Aorta (tissue), 5 donors: ENCODE data around the gene TTPAL. TPM values are rescaled to one million over a fixed set of nuclear protein-coding genes. Genes with fewer than 3 reads are reported as not detected.
A peak's percentile ranks its signal among the peaks of the same experiment; 100 is the strongest.

Experiments
- ATAC-seq: fragments of 200-7000 bp; cut with Tn5 transposase; one replicate; pipeline ENCODE4 v1.9.1; 2022; ENCODE audit warnings: moderate library complexity; ENCODE audit not compliant: low FRiP score
- DNase-seq, 2 donors: peaks; one replicate each; pipeline ENCODE4 v3.0.0-alpha.2; 2020
- H3K27ac ChIP-seq, 2 donors: one replicate each; pipeline ENCODE4 v1.5.1; 2013; ENCODE audit warnings: low read length in 2 of 2, mild to moderate bottlenecking in 2 of 2, moderate library complexity in 2 of 2, control low read depth in 1 of 2, inconsistent platforms in 1 of 2, low read depth in 1 of 2
- H3K27me3 ChIP-seq, 2 donors: one replicate each; pipeline ENCODE4 v1.6.1; 2013; ENCODE audit warnings: control low read depth in 1 of 2, low read length in 1 of 2, mild to moderate bottlenecking in 1 of 2, moderate library complexity in 1 of 2; ENCODE audit not compliant: insufficient read depth in 2 of 2, control insufficient read depth in 1 of 2
- H3K36me3 ChIP-seq, 2 donors: one replicate each; pipeline ENCODE4 v1.6.1; 2013; ENCODE audit warnings: control low read depth in 1 of 2, low read length in 1 of 2, mild to moderate bottlenecking in 1 of 2; ENCODE audit not compliant: insufficient read depth in 2 of 2, control insufficient read depth in 1 of 2
- H3K4me1 ChIP-seq, 2 donors: one replicate each; pipeline ENCODE4 v1.6.1; 2013; ENCODE audit warnings: low read length in 2 of 2, control low read depth in 1 of 2, mild to moderate bottlenecking in 1 of 2, moderate library complexity in 1 of 2; ENCODE audit not compliant: insufficient read depth in 2 of 2, control insufficient read depth in 1 of 2
- H3K4me3 ChIP-seq, 2 donors: one replicate each; pipeline ENCODE4 v1.5.1; 2013; ENCODE audit warnings: low read length in 2 of 2, control low read depth in 1 of 2, mild to moderate bottlenecking in 1 of 2
- H3K9me3 ChIP-seq: one replicate; pipeline ENCODE4 v1.6.1; 2013; ENCODE audit warnings: mild to moderate bottlenecking, low read length; ENCODE audit not compliant: control insufficient read depth
- whole genome bisulfite sequencing, 2 donors: extraction: QIAGEN DNeasy Blood & Tissue Kit; methylation state at CpG; one replicate each; pipeline ENCODE4 v1.1.7; 2013; 5-methylcytosine and 5-hydroxymethylcytosine counted together
- intact Hi-C, 2 donors: fragments of 100-400 bp; cut with DNase I; formaldehyde crosslinking; loops; one replicate each; pipeline versions ENCODE4 v1.14.2 to v1.15.0; 2022
- polyA plus RNA-seq, 2 donors: library from polyadenylated mRNA; stranded (reverse); fragments of 200-250 nt; gene quantifications; one replicate each; pipeline ENCODE4 v1.2.3, GENCODE V29; 2013
- total RNA-seq, 2 donors: library from RNA; stranded (reverse); fragmentation: NEBNext Ultra II Directional; extraction: Animal tissue kit (Norgen Biotek cat#: 25700); gene quantifications; one replicate each; pipeline ENCODE4 v1.2.1, GENCODE V29; 2021
- donor health status: healthy with polysubstance abuse.
- donor health status: Bipolar disorder and iron deficiency.
- donor health status: DM: no; HTN: no; CAD: no.
- donor health status: DM: no; HTN: no; CAD: no.
- donor health status: DM: yes; HTN: yes; CAD: no.

TTPAL gene
- total and polyA plus RNA-seq, 4 donors, result 1.8 to 11.8 (median 5.9) TPM

GRCh38 chr20:44495257-44495656, 19.6 kb downstream of the TTPAL start:
- peak; percentile 31 for ATAC-seq
- no peak for DNase-seq
- Histone ChIP-seq H3K27me3 (no peaks in the 10 kb centered on the region), H3K9me3 (no peaks in the 10 kb centered on the region), H3K4me3 (no peak overlapping the region), H3K36me3 (peaks cover 0 to under 1% of the 10 kb centered on the region in 2 donors), H3K4me1 (peaks cover 2 to 3% of the 10 kb centered on the region in 2 donors), H3K27ac (peak overlapping the region; percentile 22 to 90)
- 77 to 89% methylated on average over 1 of the region's 1 CpG for WGBS, 2 donors
- intact Hi-C loops, result no loop called here

GRCh38 chr20:44495802-44496481, 20.3 kb downstream of the TTPAL start:
- WGBS, 2 donors, result 88 to 94% methylated on average over 3 of the region's 3 CpGs
- Histone ChIP-seq H3K27ac (peak overlapping the region; percentile 37 to 73), H3K4me3 (no peak overlapping the region), H3K36me3 (peaks cover 0 to 1% of the 10 kb centered on the region in 2 donors), H3K27me3 (no peaks in the 10 kb centered on the region), H3K4me1 (peaks cover 2 to 3% of the 10 kb centered on the region in 2 donors), H3K9me3 (no peaks in the 10 kb centered on the region)
- DNase-seq, result no peak
- intact Hi-C loops, result no loop called here
- no peak for ATAC-seq

GRCh38 chr20:44496976-44497375, 21.3 kb downstream of the TTPAL start:
- peaks cover 0 to 3% of the 10 kb centered on the region in 2 donors for H3K36me3 ChIP-seq
- H3K4me3 ChIP-seq, result no peak overlapping the region
- H3K27ac ChIP-seq, result no peak overlapping the region
- DNase-seq (no peak), ATAC-seq (no peak)
- intact Hi-C loops, result no loop called here
- no peaks in the 10 kb centered on the region for H3K27me3 ChIP-seq
- H3K9me3 ChIP-seq, result no peaks in the 10 kb centered on the region
- H3K4me1 ChIP-seq, result peaks cover 2 to 3% of the 10 kb centered on the region in 2 donors
- WGBS, 2 donors, result 90 to 92% methylated on average over 3 of the region's 3 CpGs

DNA sequence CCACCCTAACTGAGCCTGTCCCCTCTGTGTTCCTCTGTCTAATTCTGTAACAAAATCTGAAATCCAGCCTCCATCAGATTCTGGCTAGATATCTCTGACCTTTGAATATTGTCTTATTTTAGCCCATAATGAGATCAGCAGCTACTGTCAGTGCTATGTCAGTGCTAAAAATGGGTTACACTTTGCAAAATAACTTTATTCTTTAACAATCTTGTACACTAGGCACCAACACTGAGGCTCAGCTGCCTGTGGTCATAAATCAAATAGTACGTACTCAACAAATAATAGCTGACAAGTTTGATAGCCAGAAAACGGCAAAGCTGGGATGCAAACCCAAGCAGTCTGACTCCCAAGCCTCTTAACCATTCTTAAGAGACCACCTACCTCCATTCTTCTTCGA, 22.1 kb downstream of the TTPAL start:
- H3K9me3 ChIP-seq, result no peaks in the 10 kb centered on the region
- H3K36me3 ChIP-seq, result peaks cover 0 to 9% of the 10 kb centered on the region in 2 donors
- intact Hi-C loops, result no loop called here
- H3K4me3 ChIP-seq, result no peak overlapping the region
- DNase-seq (no peak), ATAC-seq (no peak)
- H3K27me3 ChIP-seq, result no peaks in the 10 kb centered on the region
- H3K27ac ChIP-seq, result no peak overlapping the region
- peaks cover 2 to 3% of the 10 kb centered on the region in 2 donors for H3K4me1 ChIP-seq
- 39 to 44% methylated on average over 3 of the region's 3 CpGs for WGBS, 2 donors

DNA sequence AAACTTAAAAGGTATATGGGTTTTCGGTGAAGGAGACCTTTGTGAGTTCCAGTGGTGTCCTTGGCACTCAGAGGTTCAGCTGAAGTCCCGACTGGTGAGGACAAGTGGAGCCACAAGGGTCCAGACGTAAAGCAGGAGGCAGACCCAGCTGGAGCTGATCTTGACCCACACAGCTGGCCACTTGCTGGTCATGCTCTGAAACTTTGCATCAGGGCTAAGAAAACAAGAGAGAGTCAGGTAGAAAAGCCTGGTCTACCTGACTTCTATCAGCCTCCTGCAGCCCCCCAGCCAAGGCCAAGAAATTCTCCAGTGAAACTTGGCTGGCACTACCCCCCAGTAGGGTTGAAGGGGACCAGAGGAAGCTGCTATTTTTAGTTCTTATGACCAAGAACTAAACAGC, 24.5 kb downstream of the TTPAL start:
- WGBS, 2 donors, result 80 to 81% methylated on average over 3 of the region's 3 CpGs
- Histone ChIP-seq H3K9me3 (no peaks in the 10 kb centered on the region), H3K4me1 (peaks cover 0 to under 1% of the 10 kb centered on the region in 2 donors), H3K27me3 (no peaks in the 10 kb centered on the region), H3K4me3 (no peak overlapping the region), H3K36me3 (peaks cover 0 to 11% of the 10 kb centered on the region in 2 donors), H3K27ac (no peak overlapping the region)
- ATAC-seq (no peak), DNase-seq (no peak)
- intact Hi-C loops, result no loop called here

DNA sequence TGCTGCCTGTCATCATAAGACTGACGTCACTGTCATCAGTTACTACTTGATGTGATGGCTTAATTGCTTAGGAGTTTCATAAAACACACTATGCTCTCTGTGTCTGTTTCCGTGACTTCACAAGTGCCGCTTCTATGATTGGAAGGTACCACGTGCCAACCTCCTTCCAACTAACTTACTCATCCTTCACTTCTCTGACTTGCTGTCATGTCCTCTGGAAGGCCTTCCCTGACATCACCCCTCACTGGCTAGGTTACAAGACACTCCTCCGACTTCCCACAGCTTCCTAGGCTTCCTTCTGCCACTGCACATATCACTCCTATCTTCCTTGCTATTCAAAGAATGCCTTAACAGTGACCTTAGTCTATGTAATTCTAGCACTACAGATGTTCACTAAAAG, 25.8 kb downstream of the TTPAL start:
- ATAC-seq (no peak), DNase-seq (no peak)
- no peak overlapping the region for H3K27ac ChIP-seq
- peaks cover 0 to 11% of the 10 kb centered on the region in 2 donors for H3K36me3 ChIP-seq
- WGBS, 2 donors, result 85 to 89% methylated on average over 5 of the region's 5 CpGs
- H3K9me3 ChIP-seq, result no peaks in the 10 kb centered on the region
- H3K27me3 ChIP-seq, result no peaks in the 10 kb centered on the region
- no peak overlapping the region for H3K4me3 ChIP-seq
- no peaks in the 10 kb centered on the region for H3K4me1 ChIP-seq
- intact Hi-C loops, result no loop called here

DNA sequence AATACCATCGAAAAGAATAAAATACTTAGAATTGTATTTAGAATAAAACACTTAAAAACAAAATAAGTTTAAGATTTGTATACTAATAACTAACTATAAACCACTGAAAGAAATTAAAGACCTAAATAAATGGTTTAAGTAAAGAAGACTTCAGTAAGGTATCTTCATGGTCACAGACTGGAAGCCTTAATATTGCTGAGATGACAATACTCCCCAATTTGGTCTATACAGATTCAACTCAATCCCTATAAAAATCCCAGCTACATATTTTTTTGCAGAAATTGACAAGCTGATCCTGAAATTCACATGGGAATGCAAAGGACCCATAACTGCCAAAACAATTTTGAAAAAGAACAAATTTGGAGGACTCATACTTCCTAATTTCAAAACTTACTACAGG, 27.3 kb downstream of the TTPAL start:
- peaks cover 0 to 14% of the 10 kb centered on the region in 2 donors for H3K36me3 ChIP-seq
- no peak overlapping the region for H3K4me3 ChIP-seq
- intact Hi-C loops, result no loop called here
- WGBS, 2 donors, result 95 to 96% methylated on average over 1 of the region's 1 CpG
- H3K27me3 ChIP-seq, result no peaks in the 10 kb centered on the region
- DNase-seq, result no peak
- H3K9me3 ChIP-seq, result no peaks in the 10 kb centered on the region
- no peak for ATAC-seq
- H3K4me1 ChIP-seq, result no peaks in the 10 kb centered on the region
- H3K27ac ChIP-seq, result no peak overlapping the region

DNA sequence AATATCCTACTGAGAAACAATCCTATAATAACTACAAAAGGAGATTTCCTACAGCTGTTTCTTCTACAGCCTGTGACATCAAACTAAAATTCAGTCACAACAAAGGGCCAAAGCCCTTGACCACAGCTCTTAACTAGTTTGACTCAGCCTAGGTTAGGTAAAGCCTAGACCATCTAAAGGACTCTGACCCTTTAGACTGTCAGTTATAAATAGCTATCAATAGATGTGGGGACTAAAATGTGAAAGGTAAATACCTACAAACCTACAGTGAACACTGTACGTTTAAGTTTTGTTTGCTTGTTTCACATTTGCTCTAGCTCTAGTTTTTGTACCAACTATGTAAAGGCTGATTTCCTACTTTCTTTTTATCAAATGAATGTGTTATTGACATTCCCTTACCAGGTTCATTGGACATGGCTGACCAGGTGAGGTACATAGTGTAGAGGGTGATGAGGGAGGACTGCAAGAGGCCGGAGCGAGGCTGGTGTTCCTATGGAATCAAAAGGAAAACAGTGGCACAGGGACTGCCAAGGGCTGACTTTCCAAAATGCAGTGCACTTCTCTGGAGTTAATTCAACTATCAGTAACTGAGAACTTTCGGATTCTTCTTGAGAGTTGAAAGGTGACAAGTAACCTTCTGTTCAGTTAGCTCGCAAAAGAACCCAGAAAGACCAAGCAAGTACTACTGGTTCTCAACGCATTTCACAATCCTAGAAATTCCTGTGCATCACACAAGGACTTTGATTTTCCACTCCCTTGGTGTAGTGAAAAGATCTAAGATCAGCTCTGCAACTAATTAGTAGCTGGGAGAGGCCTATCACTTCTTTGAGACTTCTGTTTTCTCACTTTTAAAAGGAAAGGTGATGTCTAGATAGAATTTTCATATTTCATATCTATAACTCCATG, 29.0 kb downstream of the TTPAL start:
- no peak overlapping the region for H3K4me3 ChIP-seq
- no peak overlapping the region for H3K27ac ChIP-seq
- 90% methylated on average over 6 of the region's 6 CpGs for WGBS, 2 donors
- no peaks in the 10 kb centered on the region for H3K27me3 ChIP-seq
- no peaks in the 10 kb centered on the region for H3K9me3 ChIP-seq
- no peaks in the 10 kb centered on the region for H3K4me1 ChIP-seq
- H3K36me3 ChIP-seq, result peaks cover 0 to 14% of the 10 kb centered on the region in 2 donors
- no peak for DNase-seq
- ATAC-seq, result no peak
- intact Hi-C loops, result no loop called here
